ENCODE results near the gene MAS1L.

MAS1L gene

DNA sequence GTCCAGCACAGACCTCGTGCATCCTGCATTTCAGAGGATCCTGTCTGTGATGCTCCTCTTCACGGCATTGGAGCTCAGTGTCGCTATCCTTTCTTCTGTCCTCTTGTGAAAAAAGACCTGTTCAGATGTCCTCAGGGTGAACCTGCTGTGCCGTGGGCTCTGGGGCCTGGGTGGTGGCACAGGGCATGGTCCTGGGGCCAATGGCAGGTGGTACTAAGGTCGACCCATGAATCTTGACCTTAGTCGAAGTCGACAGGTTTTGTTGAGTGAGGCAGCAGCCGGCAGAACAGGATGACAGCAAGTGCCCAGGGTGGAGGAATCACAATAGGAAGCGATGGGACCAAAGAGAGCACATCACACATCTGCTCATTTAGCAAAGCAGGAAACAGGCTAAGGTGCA lies 22.0 kb upstream of the MAS1L start:
- DNase-seq: no peak

DNA sequence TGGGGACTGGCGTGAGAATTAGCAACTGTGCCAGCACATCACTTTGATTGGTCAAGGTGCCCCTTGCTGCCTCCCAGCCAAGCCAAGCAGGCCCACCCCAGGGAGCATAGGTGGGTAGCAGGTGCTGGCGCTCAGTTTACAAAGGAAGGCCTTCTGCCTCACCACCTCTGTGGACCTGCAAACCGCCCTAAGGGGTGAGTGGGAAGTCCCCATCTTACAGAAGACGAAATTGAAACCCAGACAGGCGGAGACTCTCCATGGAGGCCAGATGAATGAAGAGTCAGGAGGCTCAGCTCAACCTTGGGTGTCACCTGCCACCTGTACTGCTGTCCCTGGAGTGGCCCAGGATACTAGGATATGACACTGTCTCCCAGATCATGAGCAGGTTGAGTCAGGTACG lies 21.5 kb upstream of the MAS1L start:
- DNase-seq: no peak

DNA sequence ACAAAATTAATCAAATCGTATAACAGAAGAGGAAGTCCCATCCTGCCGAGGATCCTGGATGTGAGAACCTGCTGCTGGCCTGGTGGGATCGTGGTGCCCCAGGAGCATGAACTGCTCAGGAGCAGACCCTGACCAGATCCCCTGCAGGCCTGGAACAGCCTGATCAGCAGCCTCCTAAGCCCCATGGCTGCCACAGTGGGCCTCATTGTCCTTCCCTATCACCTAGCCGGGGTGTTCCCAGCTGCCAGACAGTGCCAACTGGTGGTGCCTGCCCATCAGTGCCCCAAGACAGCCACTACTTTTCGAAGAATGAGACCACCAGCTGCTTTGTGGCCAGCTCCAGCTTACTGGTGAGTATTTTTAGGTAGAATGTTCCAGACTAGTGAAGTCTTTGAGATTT lies 19.6 kb upstream of the MAS1L start:
- DNase-seq: no peak

DNA sequence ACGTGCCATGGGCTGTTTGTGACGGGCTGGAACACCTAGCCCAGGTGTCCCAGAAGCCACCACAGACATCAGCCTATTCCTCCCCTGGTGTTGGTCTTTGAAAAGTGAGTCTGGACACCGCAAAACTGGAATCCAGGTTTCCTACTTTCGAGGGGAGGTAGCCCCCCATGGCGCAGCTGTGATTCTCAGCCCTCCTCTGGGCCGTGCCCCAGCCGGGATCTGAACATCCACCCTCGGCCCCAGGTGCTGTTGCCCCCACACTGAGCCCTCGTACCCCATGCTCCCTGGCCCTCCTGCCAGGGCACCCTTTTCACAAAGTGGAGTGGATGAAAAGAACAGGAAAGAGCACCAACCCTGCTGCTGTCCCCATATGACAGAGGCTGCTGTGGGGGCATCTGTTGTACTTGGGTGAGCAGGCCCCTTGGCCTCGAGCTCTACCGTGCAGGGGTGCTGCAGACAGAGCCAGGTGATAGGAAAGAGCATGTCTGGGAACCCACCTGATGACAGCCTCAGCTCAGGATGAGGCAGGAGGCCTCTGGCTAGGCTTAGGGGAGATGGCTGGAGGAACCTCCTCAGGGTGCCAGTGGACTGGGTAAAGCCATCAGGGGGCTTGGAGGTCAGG lies 18.8 kb upstream of the MAS1L start:
- no peak for DNase-seq

DNA sequence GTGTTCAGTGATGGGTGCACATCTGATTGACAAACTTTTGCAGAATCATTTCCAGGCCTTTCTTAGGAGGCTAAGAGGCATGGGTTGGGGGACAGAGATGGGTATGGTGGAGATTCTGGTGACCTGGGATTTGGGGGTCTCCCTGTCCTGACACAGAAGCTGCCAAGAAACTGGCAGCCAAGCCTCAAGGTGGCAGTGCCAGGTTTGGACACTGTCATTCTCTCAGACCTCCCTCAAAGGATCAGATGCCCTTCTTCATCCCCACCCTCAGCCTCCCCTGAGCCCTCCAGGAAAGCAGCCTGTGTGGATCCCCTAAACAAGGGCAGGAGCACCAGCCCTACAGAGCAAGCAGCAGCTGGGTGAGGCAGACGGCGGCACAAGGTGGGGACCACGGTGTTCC lies 18.1 kb upstream of the MAS1L start:
- no peak for DNase-seq

DNA sequence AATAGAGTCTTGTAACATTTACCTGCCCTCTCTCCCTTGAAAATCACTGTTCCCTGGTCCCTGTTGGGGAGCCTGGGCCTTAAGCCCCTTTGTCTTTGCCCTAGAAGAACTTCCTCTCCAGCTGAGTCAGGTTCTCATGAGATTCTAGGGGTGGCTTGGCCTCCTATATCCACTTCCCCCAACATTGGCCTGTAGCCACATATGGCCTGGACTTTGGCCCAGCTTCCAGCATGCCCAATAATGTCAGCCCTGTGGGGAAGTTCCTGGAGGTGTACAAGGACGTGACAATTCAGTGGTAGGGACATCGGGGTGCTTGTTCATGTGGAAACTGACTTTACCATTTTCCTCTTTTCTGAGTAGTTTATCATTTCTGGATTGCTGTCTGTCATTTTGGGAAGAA lies 17.2 kb upstream of the MAS1L start:
- DNase-seq: no peak

DNA sequence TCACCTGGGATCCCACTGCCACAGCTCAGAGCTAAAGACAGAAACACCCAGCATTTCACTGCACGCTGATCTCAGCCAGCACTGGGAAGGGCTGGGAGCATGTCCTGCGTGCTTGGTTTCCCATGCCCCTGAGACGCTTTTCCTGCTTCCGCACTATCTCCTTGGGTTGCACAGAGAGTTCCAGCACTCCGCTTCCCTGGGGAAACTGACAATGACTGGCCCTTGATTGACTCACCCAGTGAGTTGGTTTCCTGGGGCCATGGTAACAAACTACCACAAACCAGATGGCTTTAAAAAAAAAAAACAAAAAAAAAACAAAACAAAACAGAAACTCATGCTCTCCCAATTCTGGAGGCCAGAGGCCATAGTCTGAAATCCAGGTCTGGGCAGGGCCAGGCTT lies 14.8 kb upstream of the MAS1L start:
- no peak for DNase-seq

DNA sequence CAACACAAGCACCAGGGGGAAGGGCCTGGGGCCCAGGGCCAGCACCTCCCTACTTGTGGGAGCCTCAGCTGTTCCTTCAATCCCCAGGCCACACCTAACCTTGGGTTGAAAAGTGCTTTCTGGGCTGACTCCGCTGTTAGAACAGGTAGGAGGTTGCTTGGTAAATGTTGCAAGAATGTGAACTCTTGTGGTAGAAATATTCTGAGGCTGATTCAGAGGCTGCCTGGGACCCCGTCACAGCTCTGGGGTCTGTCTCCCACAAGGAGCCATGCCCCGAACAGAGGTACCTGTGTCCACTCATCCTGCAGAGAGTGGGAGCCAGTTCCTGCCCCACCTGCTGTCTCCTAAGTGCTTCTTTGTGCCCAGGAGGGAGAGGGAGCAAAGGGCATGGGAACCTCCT lies 14.4 kb upstream of the MAS1L start:
- DNase-seq: no peak

DNA sequence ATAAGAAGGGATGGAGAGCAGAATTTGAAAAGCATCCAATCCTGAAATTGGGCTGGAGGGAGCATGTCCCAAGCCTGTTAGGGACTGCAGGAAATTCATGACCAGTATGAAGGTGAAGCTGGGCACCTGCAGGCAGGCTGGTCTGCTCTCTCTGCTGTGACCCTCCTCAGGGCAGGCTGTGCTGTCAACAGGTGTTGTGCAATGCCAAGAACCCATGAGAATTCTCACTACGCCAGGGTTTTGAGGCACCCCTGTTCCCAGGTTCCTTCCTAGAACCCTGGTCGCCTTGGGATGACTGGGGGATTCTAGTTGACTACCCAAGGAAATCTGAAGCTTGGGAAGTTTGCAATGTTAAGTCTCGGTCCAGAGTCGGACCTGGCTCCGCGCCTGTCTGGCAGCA lies 13.3 kb upstream of the MAS1L start:
- DNase-seq: no peak

DNA sequence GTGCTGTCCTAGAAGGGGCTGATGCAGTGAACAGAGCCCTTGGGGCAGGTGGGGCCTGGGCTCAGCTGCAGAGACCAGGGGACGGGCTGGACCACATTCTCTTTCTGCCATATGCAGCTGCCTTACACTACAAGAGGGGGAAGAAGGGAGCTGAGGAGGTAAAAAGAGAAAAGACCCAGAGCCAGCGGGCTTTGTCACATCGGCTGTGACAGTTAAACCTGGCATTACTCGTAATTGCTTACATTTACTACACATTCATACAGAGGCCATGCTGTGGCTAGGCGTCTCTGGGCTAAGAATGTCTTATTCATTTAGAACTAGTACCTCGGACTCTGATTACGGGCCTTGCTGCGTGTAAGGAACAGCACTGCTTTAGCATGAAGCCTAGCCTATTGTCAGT lies 12.8 kb upstream of the MAS1L start:
- no peak for DNase-seq

DNA sequence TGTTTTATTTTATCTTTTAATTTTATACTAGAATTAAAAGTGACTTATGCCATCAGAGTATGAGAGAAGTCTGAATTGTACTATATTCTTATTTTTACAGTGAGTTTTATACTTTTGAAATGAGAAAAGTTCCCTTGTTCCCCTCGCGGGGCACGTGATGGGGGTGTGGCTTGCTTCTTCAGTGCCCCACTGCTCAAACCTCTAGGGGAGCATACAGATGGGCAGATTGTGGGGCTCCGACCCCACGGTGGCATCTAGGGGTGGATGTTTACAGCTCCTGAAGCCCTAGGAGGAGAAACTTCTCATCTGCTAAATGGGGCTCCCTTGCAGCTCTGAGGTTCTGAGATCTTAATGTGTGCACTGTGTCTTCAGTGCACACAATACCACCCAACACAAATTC lies 11.9 kb upstream of the MAS1L start:
- no peak for DNase-seq

DNA sequence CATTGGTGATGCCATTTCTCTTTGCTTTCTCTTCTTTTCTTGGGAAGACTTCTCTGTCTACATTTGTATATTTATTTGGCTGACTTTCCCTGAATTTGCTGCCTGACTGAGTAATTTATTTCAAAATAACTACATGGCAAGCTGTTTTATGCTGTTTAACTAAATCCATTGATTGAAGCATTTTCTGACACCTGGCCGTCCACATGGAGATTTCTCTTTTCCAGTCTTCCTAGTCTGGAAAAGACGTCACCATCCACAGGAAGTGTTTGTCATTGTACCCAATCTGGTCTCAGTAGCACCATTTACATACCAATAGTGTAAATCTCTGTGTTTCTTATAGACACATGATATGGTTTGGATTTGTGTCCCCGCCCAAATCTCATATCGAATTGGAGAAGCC lies 9.2 kb upstream of the MAS1L start:
- DNase-seq: no peak

DNA sequence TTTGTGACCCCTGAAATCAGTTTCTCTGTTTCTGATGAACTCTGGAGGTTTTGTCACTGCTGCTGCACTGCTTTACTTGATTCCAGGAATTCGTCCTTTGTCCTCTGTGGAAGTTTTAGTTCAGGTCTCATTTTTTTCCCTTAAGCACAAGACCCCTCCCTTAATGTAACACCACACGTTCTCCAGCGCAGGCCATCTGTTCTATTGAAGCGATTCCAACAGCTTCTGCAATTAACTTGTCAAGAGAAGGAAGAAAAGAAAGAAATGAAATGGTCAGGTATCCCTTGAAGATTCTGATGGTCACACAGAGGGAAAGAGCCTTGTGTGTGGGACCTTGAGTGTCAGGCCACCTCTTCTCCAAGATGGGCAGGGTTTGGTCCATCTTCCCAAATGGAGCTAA lies 7.8 kb upstream of the MAS1L start:
- no peak for DNase-seq

DNA sequence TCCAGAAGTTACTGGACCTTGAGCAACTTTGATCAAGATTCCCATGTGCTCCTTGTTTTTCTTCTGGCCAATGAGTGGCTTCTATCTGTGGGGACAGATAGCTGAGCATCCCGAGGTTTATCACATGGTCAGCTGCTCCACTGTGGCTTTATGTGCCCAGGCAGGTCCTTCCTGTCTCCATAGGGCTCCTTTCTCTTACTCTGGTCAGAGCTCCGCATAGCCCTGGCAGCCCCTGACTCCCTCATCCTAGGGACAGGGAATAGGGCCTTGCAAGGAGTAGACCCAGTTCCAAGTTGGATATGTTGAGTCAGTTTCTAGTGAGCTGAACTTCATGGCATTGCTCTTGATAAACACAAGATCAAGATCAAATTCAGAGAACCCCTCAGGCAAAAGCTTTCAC lies 6.4 kb upstream of the MAS1L start:
- DNase-seq: no peak

DNA sequence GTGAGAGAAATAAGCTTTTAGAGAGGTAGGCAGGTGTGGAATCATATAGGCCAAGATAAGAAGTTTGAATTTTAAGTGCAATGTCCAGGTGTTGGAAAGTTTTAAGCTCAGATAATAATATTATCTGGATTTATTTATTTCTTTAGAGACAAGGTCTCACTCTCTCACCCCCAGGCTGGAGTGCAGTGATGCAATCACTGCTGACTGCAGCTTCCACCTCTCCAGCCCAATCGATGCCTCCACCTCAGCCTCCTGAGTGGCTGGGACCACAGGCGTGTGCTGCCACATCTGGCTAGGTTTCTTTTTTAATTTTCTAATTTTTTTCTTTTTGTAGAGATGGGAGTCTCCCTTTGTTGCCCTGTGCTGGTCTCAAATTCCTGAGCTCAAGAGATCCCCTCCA lies 5.5 kb upstream of the MAS1L start:
- no peak for DNase-seq

DNA sequence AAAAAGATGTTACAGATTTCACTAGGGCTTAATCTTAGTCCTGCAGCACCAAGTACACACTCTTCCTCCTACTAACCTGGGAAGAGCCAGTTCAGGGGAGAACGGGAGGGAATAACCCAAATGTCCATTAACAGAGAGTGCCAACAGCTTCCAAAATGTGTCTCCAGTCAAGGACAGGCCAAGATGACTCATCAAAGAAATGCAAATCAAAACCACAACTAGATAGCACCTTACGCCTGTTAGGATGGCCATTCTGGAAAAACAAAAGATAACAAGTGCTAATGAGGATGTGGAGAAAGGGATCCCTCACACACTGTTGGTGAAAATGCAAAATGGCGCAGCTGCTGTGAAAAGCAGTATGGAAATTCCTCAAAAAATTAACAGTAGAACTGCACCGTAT lies 3.8 kb upstream of the MAS1L start:
- DNase-seq: no peak

DNA sequence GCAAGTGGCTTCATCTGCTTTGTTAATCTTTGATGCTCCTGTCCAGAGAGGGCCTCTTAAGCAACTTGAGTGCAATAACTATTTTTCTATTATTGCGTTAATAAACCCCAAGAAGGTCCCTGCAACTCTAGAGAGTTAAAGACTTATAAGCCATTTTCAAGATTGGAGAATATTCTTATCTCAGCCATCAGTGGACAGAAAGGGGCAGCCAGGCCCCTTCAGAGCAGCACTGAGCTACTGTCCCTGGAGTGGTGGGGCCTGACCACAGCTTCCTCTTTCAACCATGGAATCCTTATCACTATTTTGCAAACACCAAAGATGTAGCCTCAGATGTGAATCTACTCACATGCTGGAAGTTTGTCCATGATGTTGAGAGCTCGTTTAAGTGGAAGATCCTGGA lies 2.8 kb upstream of the MAS1L start:
- DNase-seq: no peak

DNA sequence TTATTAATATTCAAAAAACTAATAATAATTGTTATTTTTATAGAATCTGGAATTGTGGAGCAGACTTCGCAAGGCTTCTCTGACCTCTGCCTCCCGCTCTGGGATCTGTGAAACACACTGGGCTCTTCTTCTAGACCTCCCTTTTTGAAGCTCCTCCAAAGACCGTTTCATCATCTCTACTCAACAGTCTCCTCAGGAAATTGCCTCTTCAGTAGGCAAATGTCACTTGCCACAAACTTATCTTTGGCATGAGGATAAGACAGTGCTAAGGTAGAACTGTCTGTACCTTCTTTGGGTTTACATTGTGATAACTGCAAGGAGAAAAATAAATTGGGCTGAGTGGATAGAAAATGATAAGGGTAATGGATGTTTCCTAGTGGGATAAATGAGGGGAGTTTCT lies 2.3 kb upstream of the MAS1L start:
- no peak for DNase-seq

DNA sequence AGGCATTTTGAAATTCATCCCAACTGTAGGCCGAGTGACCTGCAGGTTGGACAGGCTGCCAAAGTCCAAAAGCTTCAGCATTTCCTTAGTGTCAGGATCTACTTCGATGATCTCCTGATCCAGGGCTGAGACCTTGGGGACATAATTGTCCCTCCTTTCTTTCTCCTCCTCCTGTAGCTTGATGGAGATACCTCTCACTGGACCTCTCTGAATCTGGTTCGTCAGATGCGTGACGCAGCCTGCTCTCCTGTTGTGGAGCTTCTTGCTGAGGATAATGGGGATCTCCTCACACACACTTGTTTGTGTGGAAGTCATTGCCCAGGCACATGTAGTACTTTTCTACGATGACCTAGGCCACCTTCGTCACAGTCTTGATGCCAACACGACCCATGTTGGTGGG lies 1.5 kb upstream of the MAS1L start:
- no peak for DNase-seq

DNA sequence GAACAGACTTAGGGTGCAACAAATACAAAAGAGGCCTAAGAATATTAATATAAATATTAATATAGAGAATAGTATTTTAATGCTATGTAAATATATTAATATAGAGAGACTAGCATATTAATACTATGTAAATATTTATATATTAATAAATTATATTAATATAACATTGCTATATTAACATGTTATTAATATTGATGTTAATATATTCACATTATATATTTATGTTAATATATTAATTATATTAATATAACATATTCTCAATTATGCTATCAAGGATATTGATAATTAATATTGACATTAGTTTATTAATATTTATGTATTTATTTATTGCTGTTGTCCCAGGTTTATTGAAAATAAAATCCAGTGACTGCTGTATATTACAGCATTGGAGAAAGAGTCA lies 1.1 kb upstream of the MAS1L start:
- DNase-seq: no peak

DNA sequence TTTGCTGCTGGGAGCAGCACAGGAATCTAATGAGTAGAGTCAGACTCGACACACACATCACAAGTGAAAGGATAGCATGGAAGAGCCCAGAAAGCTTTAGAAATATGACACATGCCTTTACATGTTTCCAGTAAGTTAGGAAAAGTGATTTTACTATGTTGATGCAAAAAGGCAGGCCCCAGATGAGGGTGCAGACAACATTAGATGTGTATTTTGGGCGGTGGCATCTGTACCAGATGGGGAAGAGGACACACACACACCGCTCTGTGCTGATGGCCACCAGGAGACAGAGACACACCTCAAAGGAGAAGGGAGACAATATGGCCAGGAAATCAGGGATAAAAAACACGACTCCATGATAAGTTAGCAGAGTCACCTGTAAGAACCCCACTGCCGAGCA lies 625 bp downstream of the MAS1L start:
- no peak for DNase-seq

DNA sequence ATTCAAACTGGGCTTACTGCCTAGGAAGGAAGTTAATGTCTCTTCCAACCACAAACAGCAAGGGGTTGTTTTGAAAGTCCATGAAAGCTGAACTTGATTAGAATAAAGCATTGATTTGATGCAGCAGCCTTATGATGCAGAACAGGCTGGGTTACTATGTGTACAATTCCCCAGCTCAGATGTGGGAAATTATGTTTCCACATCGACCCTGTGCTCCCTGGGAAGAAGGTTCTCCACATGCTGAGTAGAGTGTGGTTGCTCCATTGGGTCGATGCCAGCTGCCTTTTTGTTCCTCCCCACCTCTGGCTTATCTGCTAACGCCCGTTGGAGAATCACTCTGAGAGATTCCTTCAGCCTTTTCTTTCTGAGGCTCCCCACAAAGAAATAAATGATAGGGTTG lies 1.2 kb downstream of the MAS1L start:
- no peak for DNase-seq

DNA sequence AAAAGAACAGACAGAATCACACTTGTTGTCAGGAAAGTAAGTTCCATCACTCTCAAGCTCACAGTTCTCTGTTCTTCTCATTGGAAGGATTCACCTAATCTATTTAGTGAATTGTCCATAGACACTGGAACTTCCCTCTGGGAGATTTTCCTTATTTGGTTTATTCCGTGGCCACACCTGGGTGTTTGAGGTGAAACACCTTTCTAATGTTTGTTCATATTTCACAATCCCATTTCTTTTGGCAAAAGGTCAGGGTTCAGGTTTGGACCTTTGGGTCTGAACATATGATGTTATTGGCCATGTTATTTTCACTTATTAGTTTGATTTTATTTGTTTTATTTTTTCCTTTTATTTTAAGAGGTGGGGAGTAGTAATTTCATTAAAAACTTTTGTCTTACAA lies 4.0 kb downstream of the MAS1L start:
- no peak for DNase-seq

DNA sequence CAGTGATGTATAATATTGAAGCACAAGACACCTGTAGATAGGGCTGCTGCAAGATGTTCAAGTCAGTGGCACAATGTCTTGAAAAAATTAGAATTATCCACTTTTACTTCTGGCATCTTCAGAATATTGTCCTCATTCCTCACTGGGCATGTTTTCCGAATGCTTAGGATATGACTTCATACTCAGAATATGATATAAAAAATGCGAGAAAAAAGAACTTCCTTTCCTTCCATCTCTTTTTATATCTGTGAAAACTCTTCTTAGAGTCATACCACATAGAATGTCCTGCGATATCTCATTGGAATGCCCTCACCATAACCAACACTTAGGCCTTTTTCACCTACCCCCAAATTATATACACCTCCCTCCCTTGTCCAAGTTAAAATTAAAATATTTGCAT lies 4.6 kb downstream of the MAS1L start:
- no peak for DNase-seq

DNA sequence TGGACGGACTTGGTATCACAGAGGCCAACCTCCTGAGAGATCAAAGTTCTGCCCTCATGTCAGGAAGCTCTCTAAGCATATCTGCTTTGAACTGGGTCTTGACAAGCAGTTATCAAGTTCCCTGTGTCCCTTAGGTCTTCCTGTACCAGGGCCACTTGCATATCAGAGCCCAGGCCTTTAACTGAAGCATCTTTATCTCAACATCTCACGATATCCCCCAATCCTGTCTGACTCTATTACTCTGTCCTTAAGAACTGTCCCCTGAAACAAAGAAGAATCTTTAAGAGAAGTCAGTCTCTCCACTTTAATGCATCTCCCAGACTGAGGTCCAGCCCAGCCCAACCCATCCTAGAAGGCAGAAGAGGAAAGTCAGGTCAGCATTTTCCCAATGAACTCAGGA lies 8.2 kb downstream of the MAS1L start:
- no peak for DNase-seq

DNA sequence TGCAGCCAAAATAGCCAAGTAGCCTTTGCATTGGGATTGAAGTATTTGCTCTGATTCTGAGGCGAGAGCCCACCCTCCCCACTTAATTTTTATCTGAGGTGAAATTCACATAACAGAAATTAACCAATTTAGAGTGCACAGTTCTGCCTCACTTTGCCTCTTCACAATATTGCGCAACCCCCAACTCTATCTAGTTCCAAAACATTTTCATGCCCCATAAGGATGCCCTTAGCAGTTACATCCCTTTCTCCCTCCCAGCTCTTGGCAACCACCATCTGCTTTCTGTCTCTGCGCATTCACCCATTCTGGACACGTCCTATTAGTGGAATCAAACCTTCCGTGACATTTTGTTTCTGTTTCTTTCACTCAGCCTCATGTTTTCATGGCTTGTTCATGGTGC lies 9.0 kb downstream of the MAS1L start:
- no peak for DNase-seq

Data from NCI-H1092 (cell line).